Upper lobe of left lung (tissue), 6 donors: ENCODE results near the gene LDLRAD2. TPM values are rescaled to one million over a fixed set of nuclear protein-coding genes. Genes with fewer than 3 reads are reported as not detected.

Experiments
- ATAC-seq, 2 donors: fragments of 200-7000 bp; cut with Tn5 transposase; one replicate each; pipeline ENCODE4 v1.9.1; 2022; ENCODE audit warnings: mild to moderate bottlenecking in 2 of 2, moderate library complexity in 2 of 2; ENCODE audit not compliant: low FRiP score in 2 of 2
- DNase-seq, 2 donors: peaks; one replicate each; pipeline ENCODE4 v3.0.0-alpha.2; 2019 to 2020
- H3K27ac ChIP-seq, 4 donors: fragments of 200-600 bp; sonication (generic); one replicate each; pipeline ENCODE4 v1.5.1; 2016 to 2019
- H3K27me3 ChIP-seq, 4 donors: fragments of 200-600 bp; sonication (generic); one replicate each; pipeline ENCODE4 v1.5.1; 2017 to 2019
- H3K36me3 ChIP-seq, 4 donors: fragments of 200-600 bp; sonication (generic); one replicate each; pipeline ENCODE4 v1.5.1; 2016 to 2019
- H3K4me1 ChIP-seq, 4 donors: fragments of 200-600 bp; sonication (generic); one replicate each; pipeline ENCODE4 v1.5.1; 2018 to 2019
- H3K4me3 ChIP-seq, 4 donors: fragments of 200-600 bp; sonication (generic); one replicate each; pipeline ENCODE4 v1.5.1; 2017 to 2019; ENCODE audit warnings: mild to moderate bottlenecking in 2 of 4, moderate library complexity in 1 of 4
- H3K9me3 ChIP-seq, 4 donors: fragments of 200-600 bp; sonication (generic); one replicate each; pipeline ENCODE4 v1.5.1; 2018 to 2019
- EP300 ChIP-seq, 4 donors: sonication (generic); formaldehyde crosslinking; IDR thresholded peaks; one replicate each; pipeline ENCODE4 v1.5.1; 2017; ENCODE audit warnings: antibody characterized with exemption in 4 of 4, control low read depth in 2 of 4
- POLR2A ChIP-seq, 4 donors: fragments of 450-650 bp; IDR thresholded peaks; one replicate each; pipeline ENCODE4 v1.5.1; 2016 to 2017; ENCODE audit warnings: antibody characterized with exemption in 4 of 4, mild to moderate bottlenecking in 2 of 4
- POLR2AphosphoS5 ChIP-seq, 2 donors: sonication (generic); formaldehyde crosslinking; IDR thresholded peaks; one replicate each; pipeline ENCODE4 v1.5.1; 2017; ENCODE audit warnings: antibody characterized with exemption in 2 of 2
- WGBS, 2 donors: methylation state at CpG; one replicate each; pipeline ENCODE4 v1.1.5; 2017 to 2018; 5-methylcytosine and 5-hydroxymethylcytosine counted together
- total RNA-seq, 6 donors: library from RNA; depleted of rRNA in 4 of 6; stranded (reverse); fragments of >200 nt in 4 of 6; gene quantifications; one replicate each; pipeline versions ENCODE4 v1.1.0 to v1.2.1, GENCODE V29; 2016 to 2021
- TF ChIP-seq, protein P1 (sequence below), 6 experiments: fragments of 450-650 bp in 4 of 6; fragments of 200-600 bp in 2 of 6; sonication (generic) in 2 of 6; IDR thresholded peaks; one replicate each; pipeline ENCODE4 v1.5.1; 2016 to 2019; ENCODE audit warnings: antibody characterized with exemption in 6 of 6
- donor health status: DM: no; HTN: no; CAD: no; lungs with moderate emphysema.
- donor health status: DM: no; HTN: yes; CAD: no; lungs with severe emphysema.

The LDLRAD2 gene
- total RNA-seq, 6 donors from 2014 or later, result 0.24 to 0.59 (median 0.34) TPM; not detected in 3

DNA sequence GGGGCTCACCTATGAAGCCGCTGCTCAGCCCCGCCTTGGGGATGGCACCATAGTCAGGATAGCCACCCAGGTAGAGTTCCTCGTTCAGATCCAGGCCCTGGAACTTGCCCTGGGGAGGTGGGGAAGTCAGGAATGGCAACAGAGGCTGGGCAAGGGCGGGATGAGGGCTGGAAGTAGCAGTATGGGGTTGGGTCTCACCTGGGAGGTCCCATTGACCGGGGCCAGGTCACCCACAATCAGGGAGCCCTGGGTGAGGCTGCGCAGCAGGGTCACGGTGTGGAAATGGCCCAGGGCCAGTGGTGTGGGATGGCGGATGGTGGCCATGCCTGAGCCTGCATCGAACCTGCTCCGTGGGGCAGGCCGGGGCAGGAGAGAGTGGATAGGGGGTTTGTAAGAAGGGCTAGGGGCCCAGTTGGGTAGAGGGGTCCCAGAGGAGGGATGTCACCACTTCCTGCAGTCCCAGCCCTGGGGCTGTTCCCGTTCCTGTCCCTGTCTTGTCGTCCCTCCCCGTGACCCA, 19.4 kb downstream of the LDLRAD2 start:
- no peaks in the 10 kb centered on the region for H3K4me1 ChIP-seq
- H3K27me3 ChIP-seq, result no peaks in the 10 kb centered on the region
- H3K9me3 ChIP-seq, result peaks cover 0 to 10% (median 0%) of the 10 kb centered on the region in 4 donors
- H3K27ac ChIP-seq, result no peak overlapping the region
- ATAC-seq, result no peak
- WGBS, 2 donors, result 90 to 91% methylated on average over 12 to 14 of the region's 14 CpGs
- H3K4me3 ChIP-seq, result no peak overlapping the region
- DNase-seq, result no peak
- peaks cover 32 to 97% (median 85%) of the 10 kb centered on the region in 4 donors for H3K36me3 ChIP-seq
- TF ChIP-seq, protein P1, sequence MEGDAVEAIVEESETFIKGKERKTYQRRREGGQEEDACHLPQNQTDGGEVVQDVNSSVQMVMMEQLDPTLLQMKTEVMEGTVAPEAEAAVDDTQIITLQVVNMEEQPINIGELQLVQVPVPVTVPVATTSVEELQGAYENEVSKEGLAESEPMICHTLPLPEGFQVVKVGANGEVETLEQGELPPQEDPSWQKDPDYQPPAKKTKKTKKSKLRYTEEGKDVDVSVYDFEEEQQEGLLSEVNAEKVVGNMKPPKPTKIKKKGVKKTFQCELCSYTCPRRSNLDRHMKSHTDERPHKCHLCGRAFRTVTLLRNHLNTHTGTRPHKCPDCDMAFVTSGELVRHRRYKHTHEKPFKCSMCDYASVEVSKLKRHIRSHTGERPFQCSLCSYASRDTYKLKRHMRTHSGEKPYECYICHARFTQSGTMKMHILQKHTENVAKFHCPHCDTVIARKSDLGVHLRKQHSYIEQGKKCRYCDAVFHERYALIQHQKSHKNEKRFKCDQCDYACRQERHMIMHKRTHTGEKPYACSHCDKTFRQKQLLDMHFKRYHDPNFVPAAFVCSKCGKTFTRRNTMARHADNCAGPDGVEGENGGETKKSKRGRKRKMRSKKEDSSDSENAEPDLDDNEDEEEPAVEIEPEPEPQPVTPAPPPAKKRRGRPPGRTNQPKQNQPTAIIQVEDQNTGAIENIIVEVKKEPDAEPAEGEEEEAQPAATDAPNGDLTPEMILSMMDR (IDR thresholded peaks at IDR 0.05), result no peak
- TF ChIP-seq EP300 (IDR thresholded peaks at IDR 0.05), result no peak
- no peak for TF ChIP-seq POLR2AphosphoS5 (IDR thresholded peaks at IDR 0.05)
- no peak for TF ChIP-seq POLR2A (IDR thresholded peaks at IDR 0.05)

GRCh38 chr1:21833392-21833976, 21.4 kb downstream of the LDLRAD2 start:
- Histone ChIP-seq H3K27ac (no peak overlapping the region), H3K27me3 (no peaks in the 10 kb centered on the region), H3K4me3 (no peak overlapping the region), H3K4me1 (no peaks in the 10 kb centered on the region), H3K9me3 (peaks cover 0 to 10% (median 0%) of the 10 kb centered on the region in 4 donors), H3K36me3 (peaks cover 24 to 99% (median 80%) of the 10 kb centered on the region in 4 donors)
- 83 to 85% methylated on average over 7 to 11 of the region's 11 CpGs for WGBS, 2 donors
- ATAC-seq (no peak), DNase-seq (no peak)
- no peak for TF ChIP-seq POLR2AphosphoS5 (IDR thresholded peaks at IDR 0.05)
- TF ChIP-seq, protein P1 (IDR thresholded peaks at IDR 0.05), result no peak
- TF ChIP-seq POLR2A (IDR thresholded peaks at IDR 0.05), result no peak
- TF ChIP-seq EP300 (IDR thresholded peaks at IDR 0.05), result no peak

DNA sequence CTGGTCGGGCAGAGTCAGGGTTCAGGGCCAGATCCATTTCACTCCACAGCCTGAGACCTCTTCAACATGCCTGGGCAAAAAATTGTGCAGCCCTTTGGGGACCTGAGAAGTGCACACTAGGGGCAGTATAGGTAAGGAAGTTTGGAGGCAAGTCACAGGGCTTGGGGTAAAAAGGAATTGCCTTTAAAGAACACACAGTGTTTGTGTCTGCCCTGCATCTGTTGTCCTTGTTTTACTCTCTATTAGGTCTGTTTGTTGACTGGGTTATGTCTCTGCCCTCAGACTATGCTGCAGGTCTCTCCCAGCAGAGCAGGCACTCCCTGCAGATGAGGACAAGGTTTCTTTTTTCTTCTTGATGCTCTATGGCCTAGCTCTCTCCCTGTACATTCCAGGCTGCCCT, 22.0 kb downstream of the LDLRAD2 start:
- DNase-seq, result no peak
- Histone ChIP-seq H3K27ac (no peak overlapping the region), H3K27me3 (no peaks in the 10 kb centered on the region), H3K4me1 (no peaks in the 10 kb centered on the region), H3K36me3 (peaks cover 21 to 99% (median 77%) of the 10 kb centered on the region in 4 donors), H3K4me3 (no peak overlapping the region), H3K9me3 (peaks cover 0 to 10% (median 0%) of the 10 kb centered on the region in 4 donors)
- ATAC-seq, result no peak
- WGBS, 2 donors, result 100% methylated on average over 1 of the region's 1 CpG
- TF ChIP-seq EP300 (IDR thresholded peaks at IDR 0.05) (no peak), POLR2A (IDR thresholded peaks at IDR 0.05) (no peak), POLR2AphosphoS5 (IDR thresholded peaks at IDR 0.05) (no peak)
- TF ChIP-seq, protein P1 (IDR thresholded peaks at IDR 0.05), result no peak

- Histone ChIP-seq H3K4me3 (no peak overlapping the region), H3K27ac (no peak overlapping the region), H3K9me3 (peaks cover 0 to 10% (median 0%) of the 10 kb centered on the region in 4 donors), H3K27me3 (no peaks in the 10 kb centered on the region), H3K4me1 (no peaks in the 10 kb centered on the region), H3K36me3 (peaks cover 23 to 99% (median 77%) of the 10 kb centered on the region in 4 donors)
- ATAC-seq (no peak), DNase-seq (no peak)
- TF ChIP-seq POLR2A (IDR thresholded peaks at IDR 0.05), result no peak
- TF ChIP-seq, protein P1 (IDR thresholded peaks at IDR 0.05), result no peak
- TF ChIP-seq EP300 (IDR thresholded peaks at IDR 0.05), result no peak
- TF ChIP-seq POLR2AphosphoS5 (IDR thresholded peaks at IDR 0.05), result no peak
- WGBS, 2 donors, result 97 to 98% methylated on average over 16 of the region's 16 CpGs
These were observed 22.6 kb downstream of the LDLRAD2 start for GRCh38 chr1:21834666-21835065.

DNA sequence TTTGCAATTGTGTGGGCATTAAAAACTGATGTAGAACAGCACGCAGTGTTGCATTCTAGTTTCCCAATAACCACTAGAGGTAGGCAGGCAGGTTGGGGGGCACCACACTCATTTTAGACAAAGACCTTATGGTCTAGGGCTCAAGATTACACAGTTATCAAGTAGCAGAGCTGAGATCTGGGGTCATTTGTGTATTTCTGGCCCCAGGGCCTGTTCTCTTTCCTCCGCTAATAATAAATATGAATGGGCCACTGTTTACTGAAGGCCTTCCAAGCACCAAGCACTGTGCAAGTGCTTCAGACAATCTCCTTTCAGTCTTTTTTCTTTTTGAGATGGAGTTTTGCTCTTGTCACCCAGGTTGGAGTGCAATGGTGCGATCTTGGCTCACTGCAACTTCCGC, 23.9 kb downstream of the LDLRAD2 start:
- 93 to 95% methylated on average over 4 of the region's 4 CpGs for WGBS, 2 donors
- ATAC-seq, result no peak
- Histone ChIP-seq H3K27me3 (no peaks in the 10 kb centered on the region), H3K27ac (no peak overlapping the region), H3K36me3 (peaks cover 19 to 98% (median 76%) of the 10 kb centered on the region in 4 donors), H3K4me3 (no peak overlapping the region), H3K4me1 (no peaks in the 10 kb centered on the region), H3K9me3 (peaks cover 0 to 10% (median 0%) of the 10 kb centered on the region in 4 donors)
- DNase-seq, result no peak
- TF ChIP-seq POLR2A (IDR thresholded peaks at IDR 0.05), result no peak
- TF ChIP-seq, protein P1 (IDR thresholded peaks at IDR 0.05), result no peak
- TF ChIP-seq POLR2AphosphoS5 (IDR thresholded peaks at IDR 0.05), result no peak
- TF ChIP-seq EP300 (IDR thresholded peaks at IDR 0.05), result no peak
